Measurements from ENCODE around the gene RBM43.

- TF ChIP-seq POLR2AphosphoS5 (IDR thresholded peaks at IDR 0.05) = no peak
- no peak for TF ChIP-seq CTCF (IDR thresholded peaks at IDR 0.05)
- no peak for TF ChIP-seq EP300 (IDR thresholded peaks at IDR 0.05; ENCODE audit: low read depth)
Measured at GRCh38 chr2:151243468-151243867, 18.2 kb downstream of the RBM43 start.

All from transverse colon (tissue), 4 donors.